A549 (cell line): ENCODE results near the gene ATN1.

Experiments used
- CHD2 ChIP-seq: fragments of 150-350 bp; IDR thresholded peaks from 2 replicates; pipeline ENCODE4 v1.6.1; 2014; ENCODE audit warnings: low read length; ENCODE audit not compliant: partially characterized antibody
- CTCF ChIP-seq: fragments of >200 bp; sonication (Bioruptor Twin); formaldehyde crosslinking; IDR thresholded peaks from 3 replicates; pipeline ENCODE4 v1.5.1; 2016
- EP300 ChIP-seq, 2 experiments: fragments of >200 bp; sonication (Bioruptor Twin); formaldehyde crosslinking; IDR thresholded peaks; 2 replicates in 1 of 2; 3 replicates in 1 of 2; pipeline ENCODE4 v1.6.1; 2016 to 2017
- ESRRA ChIP-seq: fragments of 150-350 bp; IDR thresholded peaks from 2 replicates; pipeline ENCODE4 v1.6.1; 2014; ENCODE audit warnings: mild to moderate bottlenecking, low read length, borderline replicate concordance
- HDAC2 ChIP-seq: fragments of 200-600 bp; sonication (generic); IDR thresholded peaks from 2 replicates; pipeline ENCODE4 v1.6.1; 2016
- HMGXB4 ChIP-seq: fragments of 250-450 bp; sonication (Bioruptor Pico); IDR thresholded peaks from 2 replicates; pipeline ENCODE4 v1.5.0; 2021; ENCODE audit warnings: mild to moderate bottlenecking, moderate library complexity, borderline replicate concordance
- JUN ChIP-seq, 2 experiments: fragments of >200 bp; sonication (Bioruptor Twin); formaldehyde crosslinking; IDR thresholded peaks; 2 replicates in 1 of 2; 3 replicates in 1 of 2; pipeline ENCODE4 v1.6.1; 2016 to 2017
- MAX ChIP-seq: IDR thresholded peaks from 2 replicates; pipeline ENCODE4 v1.6.1; 2012
- MYC ChIP-seq: IDR thresholded peaks from 2 replicates; pipeline ENCODE4 v1.6.1; 2012; ENCODE audit warnings: mild to moderate bottlenecking, inconsistent platforms, low read length, improper control_type of control experiment, borderline replicate concordance
- NPAS2 ChIP-seq: fragments of 250-450 bp; sonication (Bioruptor Pico); IDR thresholded peaks from 2 replicates; pipeline ENCODE4 v1.8.0; 2022; ENCODE audit warnings: mild to moderate bottlenecking, moderate library complexity, borderline replicate concordance
- NR3C1 ChIP-seq: fragments of >200 bp; sonication (Bioruptor Twin); formaldehyde crosslinking; IDR thresholded peaks from 3 replicates; pipeline ENCODE4 v1.6.1; 2017
- POLR2A ChIP-seq: IDR thresholded peaks from 2 replicates; pipeline ENCODE4 v1.6.1; 2012; ENCODE audit warnings: mild to moderate bottlenecking, low read length
- RCOR1 ChIP-seq: fragments of 150-350 bp; IDR thresholded peaks from 2 replicates; pipeline ENCODE4 v1.6.1; 2014; ENCODE audit warnings: antibody characterized with exemption, low read length, low read depth
- RFX5 ChIP-seq: fragments of 450-650 bp; IDR thresholded peaks from 2 replicates; pipeline ENCODE4 v1.7.1; 2014; ENCODE audit warnings: antibody characterized with exemption, mild to moderate bottlenecking, moderate library complexity

- TF ChIP-seq RFX5 (no peak), HDAC2 (no peak), POLR2A (no peak), HMGXB4 (no peak), MAX (no peak), RCOR1 (no peak), EP300 (IDR thresholded peaks at IDR 0.05) (no peak), JUN (IDR thresholded peaks at IDR 0.05) (no peak), NPAS2 (CRISPR knock-in tag) (no peak), CHD2 (no peak), MYC (no peak), CTCF (no peak), NR3C1 (no peak), ESRRA (no peak)
Observed at GRCh38 chr12:6914947-6915788, 12.6 kb upstream of the ATN1 start.
